Left ventricle myocardium inferior (tissue), 1 donor: Measurements from ENCODE around the gene CACNB2. TPM values are rescaled to one million over a fixed set of nuclear protein-coding genes. Genes with fewer than 3 reads are reported as not detected.

Source experiments
- DNase-seq: peaks from one replicate; pipeline ENCODE4 v3.0.0-alpha.2; 2020
- H3K27ac ChIP-seq: fragments of 200-600 bp; replicated peaks from 2 replicates; pipeline ENCODE4 v1.8.0; 2021
- H3K27me3 ChIP-seq: fragments of 200-600 bp; 2 replicates; pipeline ENCODE4 v1.8.0; 2021; ENCODE audit warnings: low read depth
- H3K36me3 ChIP-seq: fragments of 200-600 bp; 2 replicates; pipeline ENCODE4 v1.8.0; 2021
- H3K4me1 ChIP-seq: fragments of 200-600 bp; 2 replicates; pipeline ENCODE4 v1.8.0; 2021
- H3K4me3 ChIP-seq: fragments of 200-600 bp; 2 replicates; pipeline ENCODE4 v1.8.0; 2021; ENCODE audit warnings: mild to moderate bottlenecking, moderate library complexity
- H3K9me3 ChIP-seq: fragments of 200-600 bp; replicated peaks from 2 replicates; pipeline ENCODE4 v1.8.0; 2021
- intact Hi-C: fragments of 100-400 bp; cut with micrococcal nuclease; formaldehyde crosslinking; loops from one replicate; pipeline ENCODE4 v1.11.0; 2022
- total RNA-seq: library from RNA; stranded (reverse); fragmentation: NEBNext Ultra II Directional; extraction: Animal tissue kit (Norgen Biotek cat#: 25700); gene quantifications from one replicate; pipeline ENCODE4 v1.2.1, GENCODE V29; 2021
- TF ChIP-seq, protein P1 (sequence below): fragments of 200-600 bp; IDR thresholded peaks from 2 replicates; pipeline ENCODE4 v1.8.0; 2021; ENCODE audit warnings: antibody characterized with exemption, mild to moderate bottlenecking, borderline replicate concordance
- donor health status: DM: no; HTN: yes; CAD: no; lungs with severe emphysema.

The CACNB2 gene
- total RNA-seq, 1 donor from 2014 or later, result 38.1 TPM

DNA sequence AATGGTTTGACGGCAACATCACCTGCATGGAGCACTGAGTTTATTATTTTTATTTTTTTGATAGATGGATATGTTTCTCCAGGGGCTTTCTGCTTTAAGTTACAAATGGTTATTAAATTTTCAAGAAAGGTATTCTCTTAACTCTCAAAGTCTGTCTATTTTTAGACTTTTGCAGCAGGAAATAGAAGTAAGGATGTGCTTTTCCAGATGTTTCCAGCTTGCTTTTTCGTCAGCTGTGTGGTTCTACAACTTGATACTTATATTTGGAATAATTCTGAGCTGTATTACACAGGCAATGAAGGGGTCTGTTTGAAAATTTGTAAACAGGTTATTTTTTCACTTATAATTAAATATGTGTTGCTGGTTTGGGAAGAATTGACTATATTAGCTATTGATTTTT is 69.0 kb downstream of the CACNB2 start:
- no peak overlapping the region for H3K27ac ChIP-seq
- TF ChIP-seq, protein P1, sequence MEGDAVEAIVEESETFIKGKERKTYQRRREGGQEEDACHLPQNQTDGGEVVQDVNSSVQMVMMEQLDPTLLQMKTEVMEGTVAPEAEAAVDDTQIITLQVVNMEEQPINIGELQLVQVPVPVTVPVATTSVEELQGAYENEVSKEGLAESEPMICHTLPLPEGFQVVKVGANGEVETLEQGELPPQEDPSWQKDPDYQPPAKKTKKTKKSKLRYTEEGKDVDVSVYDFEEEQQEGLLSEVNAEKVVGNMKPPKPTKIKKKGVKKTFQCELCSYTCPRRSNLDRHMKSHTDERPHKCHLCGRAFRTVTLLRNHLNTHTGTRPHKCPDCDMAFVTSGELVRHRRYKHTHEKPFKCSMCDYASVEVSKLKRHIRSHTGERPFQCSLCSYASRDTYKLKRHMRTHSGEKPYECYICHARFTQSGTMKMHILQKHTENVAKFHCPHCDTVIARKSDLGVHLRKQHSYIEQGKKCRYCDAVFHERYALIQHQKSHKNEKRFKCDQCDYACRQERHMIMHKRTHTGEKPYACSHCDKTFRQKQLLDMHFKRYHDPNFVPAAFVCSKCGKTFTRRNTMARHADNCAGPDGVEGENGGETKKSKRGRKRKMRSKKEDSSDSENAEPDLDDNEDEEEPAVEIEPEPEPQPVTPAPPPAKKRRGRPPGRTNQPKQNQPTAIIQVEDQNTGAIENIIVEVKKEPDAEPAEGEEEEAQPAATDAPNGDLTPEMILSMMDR, result no peak
- H3K27me3 ChIP-seq, result no peaks in the 10 kb centered on the region
- no peaks in the 10 kb centered on the region for H3K9me3 ChIP-seq
- H3K4me3 ChIP-seq, result no peak overlapping the region
- peaks cover 28% of the 10 kb centered on the region for H3K4me1 ChIP-seq
- intact Hi-C loops, result loop anchor here (10.0 kb wide), 1 partner anchor 64 kb away; the partner anchor contains the start of gene CACNB2
- H3K36me3 ChIP-seq, result no peaks in the 10 kb centered on the region
- no peak for DNase-seq

DNA sequence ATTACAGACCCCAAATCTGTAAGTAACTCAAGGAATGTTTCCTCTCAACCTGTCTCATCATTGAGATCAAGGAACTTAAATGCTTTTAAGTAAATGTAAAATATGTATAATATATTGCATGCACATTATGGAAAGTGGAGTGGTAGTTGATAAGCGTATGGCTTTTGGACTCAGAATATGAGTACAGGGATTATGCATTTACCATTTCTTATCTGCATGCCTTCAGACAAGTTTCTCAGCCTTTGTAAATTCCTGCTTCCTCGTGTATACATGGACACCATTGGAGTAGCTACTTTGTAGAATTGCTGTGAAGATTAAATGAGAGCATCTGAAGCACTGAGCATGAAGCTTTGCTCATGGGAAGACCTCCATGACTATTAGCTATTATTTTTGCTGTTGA is 70.5 kb downstream of the CACNB2 start:
- H3K9me3 ChIP-seq, result no peaks in the 10 kb centered on the region
- no peaks in the 10 kb centered on the region for H3K36me3 ChIP-seq
- H3K27me3 ChIP-seq, result no peaks in the 10 kb centered on the region
- no peak overlapping the region for H3K27ac ChIP-seq
- TF ChIP-seq, protein P1, result no peak
- no peak overlapping the region for H3K4me3 ChIP-seq
- peaks cover 28% of the 10 kb centered on the region for H3K4me1 ChIP-seq
- intact Hi-C loops, result loop anchor here (5.0 to 10.0 kb wide), 2 partner anchors 363 to 476 kb away; no protein-coding TSS in a partner anchor
- DNase-seq, result no peak

DNA sequence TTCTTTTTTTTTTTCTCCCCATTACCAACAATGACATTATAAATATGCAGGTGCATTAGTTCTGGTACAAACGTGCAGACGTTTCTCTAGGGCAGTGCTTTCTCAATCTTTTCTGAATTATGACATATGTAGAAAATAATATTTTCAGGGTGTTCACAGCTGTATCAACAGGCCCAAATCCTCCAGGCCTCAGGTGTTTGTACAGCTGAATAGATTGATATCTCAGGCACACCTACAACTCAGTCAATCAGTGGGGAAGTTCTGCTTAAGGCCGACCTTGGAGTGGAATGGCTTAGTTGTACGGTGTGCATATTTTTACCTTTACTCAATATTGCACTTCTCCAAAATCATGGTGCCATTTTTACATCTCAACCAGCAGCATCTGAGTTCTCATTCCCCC is 71.6 kb downstream of the CACNB2 start:
- Histone ChIP-seq H3K36me3 (no peaks in the 10 kb centered on the region), H3K4me3 (no peak overlapping the region), H3K4me1 (peaks cover 28% of the 10 kb centered on the region), H3K27ac (no peak overlapping the region), H3K27me3 (no peaks in the 10 kb centered on the region), H3K9me3 (no peaks in the 10 kb centered on the region)
- intact Hi-C loops, result loop anchor here (5.0 to 10.0 kb wide), 2 partner anchors 365 to 477 kb away; no protein-coding TSS in a partner anchor
- TF ChIP-seq, protein P1, result no peak
- DNase-seq, result no peak

DNA sequence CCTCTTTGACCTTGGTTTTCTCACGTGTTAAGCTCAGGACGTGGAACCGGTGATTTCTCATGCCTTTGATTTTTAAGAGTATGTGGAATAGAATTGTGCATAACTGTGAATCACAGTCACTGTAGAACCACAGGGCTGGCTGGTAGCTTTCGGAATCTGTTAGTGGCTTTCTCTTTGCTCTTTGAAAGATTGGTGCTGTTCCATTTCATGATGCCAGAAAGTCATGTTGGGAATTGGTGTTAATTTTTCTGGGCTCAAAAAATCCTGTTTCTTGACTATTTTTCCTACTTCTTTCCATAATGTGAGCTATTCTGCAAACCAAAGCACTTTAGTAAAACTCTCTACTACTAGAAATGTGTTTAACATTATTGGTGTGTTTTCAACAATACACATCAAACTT is 73.0 kb downstream of the CACNB2 start:
- intact Hi-C loops, result loop anchor here (5.0 to 10.0 kb wide), 2 partner anchors 366 to 478 kb away; no protein-coding TSS in a partner anchor
- H3K9me3 ChIP-seq, result no peaks in the 10 kb centered on the region
- TF ChIP-seq, protein P1, result no peak
- no peaks in the 10 kb centered on the region for H3K36me3 ChIP-seq
- no peak overlapping the region for H3K27ac ChIP-seq
- no peaks in the 10 kb centered on the region for H3K27me3 ChIP-seq
- H3K4me1 ChIP-seq, result peaks cover 34% of the 10 kb centered on the region
- H3K4me3 ChIP-seq, result no peak overlapping the region
- no peak for DNase-seq

DNA sequence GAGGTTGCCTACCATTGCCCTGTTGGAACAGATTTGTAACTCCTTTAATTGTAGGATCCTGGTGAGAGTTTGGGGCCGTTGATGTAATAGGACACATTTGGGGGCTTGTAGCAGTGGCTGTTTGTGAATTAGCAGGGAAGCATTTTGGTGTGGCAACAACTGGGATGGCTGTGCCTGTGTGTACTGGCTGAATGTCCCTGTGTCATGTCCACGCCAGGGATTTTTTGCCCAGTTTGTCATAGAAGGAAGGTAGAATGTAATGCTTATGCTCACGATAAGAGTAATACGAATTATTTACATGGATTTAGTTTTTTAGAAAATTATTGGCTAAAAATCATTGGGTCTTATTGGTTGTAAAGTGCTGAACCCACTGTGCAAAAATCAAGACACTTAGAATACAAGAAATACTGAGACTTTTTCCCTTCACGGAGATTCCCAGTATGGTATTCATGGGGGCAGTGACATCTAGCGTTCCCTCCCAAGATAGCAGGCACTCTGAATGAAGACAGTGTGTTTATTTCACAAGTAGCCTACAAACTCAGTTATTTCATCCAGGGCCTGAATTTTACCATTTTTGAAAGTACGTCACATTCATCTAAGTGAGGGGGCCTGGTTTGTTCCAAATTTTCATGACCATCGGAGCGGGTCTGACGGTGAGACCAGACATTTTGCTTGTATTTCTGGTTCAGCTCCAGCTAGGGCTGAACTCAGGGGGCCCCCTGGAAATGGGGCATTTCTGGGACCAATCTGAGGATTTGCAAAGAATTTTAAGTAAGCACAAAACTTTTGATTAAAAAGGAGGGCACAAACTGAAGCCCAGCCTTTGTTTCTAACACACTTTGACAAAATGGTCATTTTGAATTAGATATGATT is 74.7 kb downstream of the CACNB2 start:
- Histone ChIP-seq H3K27me3 (no peaks in the 10 kb centered on the region), H3K36me3 (no peaks in the 10 kb centered on the region), H3K4me3 (no peak overlapping the region), H3K9me3 (no peaks in the 10 kb centered on the region), H3K27ac (no peak overlapping the region), H3K4me1 (peaks cover 33% of the 10 kb centered on the region)
- DNase-seq, result peak; percentile 21
- intact Hi-C loops, result loop anchor here (5.0 to 10.0 kb wide), 2 partner anchors 368 to 480 kb away; no protein-coding TSS in a partner anchor
- TF ChIP-seq, protein P1, result peak; percentile 81
